Upper lobe of left lung (tissue), 6 donors: ENCODE data around the gene EYA4. TPM values are rescaled to one million over a fixed set of nuclear protein-coding genes. Genes with fewer than 3 reads are reported as not detected.
A peak's percentile ranks its signal among the peaks of the same experiment; 100 is the strongest.

Experiments
- ATAC-seq, 2 donors: fragments of 200-7000 bp; cut with Tn5 transposase; one replicate each; pipeline ENCODE4 v1.9.1; 2022; ENCODE audit warnings: mild to moderate bottlenecking in 2 of 2, moderate library complexity in 2 of 2; ENCODE audit not compliant: low FRiP score in 2 of 2
- DNase-seq, 2 donors: peaks; one replicate each; pipeline ENCODE4 v3.0.0-alpha.2; 2019 to 2020
- H3K27ac ChIP-seq, 4 donors: fragments of 200-600 bp; sonication (generic); one replicate each; pipeline ENCODE4 v1.5.1; 2016 to 2019
- H3K27me3 ChIP-seq, 4 donors: fragments of 200-600 bp; sonication (generic); one replicate each; pipeline ENCODE4 v1.5.1; 2017 to 2019
- H3K36me3 ChIP-seq, 4 donors: fragments of 200-600 bp; sonication (generic); one replicate each; pipeline ENCODE4 v1.5.1; 2016 to 2019
- H3K4me1 ChIP-seq, 4 donors: fragments of 200-600 bp; sonication (generic); one replicate each; pipeline ENCODE4 v1.5.1; 2018 to 2019
- H3K4me3 ChIP-seq, 4 donors: fragments of 200-600 bp; sonication (generic); one replicate each; pipeline ENCODE4 v1.5.1; 2017 to 2019; ENCODE audit warnings: mild to moderate bottlenecking in 2 of 4, moderate library complexity in 1 of 4
- H3K9me3 ChIP-seq, 4 donors: fragments of 200-600 bp; sonication (generic); one replicate each; pipeline ENCODE4 v1.5.1; 2018 to 2019
- EP300 ChIP-seq, 4 donors: sonication (generic); formaldehyde crosslinking; IDR thresholded peaks; one replicate each; pipeline ENCODE4 v1.5.1; 2017; ENCODE audit warnings: antibody characterized with exemption in 4 of 4, control low read depth in 2 of 4
- POLR2A ChIP-seq, 4 donors: fragments of 450-650 bp; IDR thresholded peaks; one replicate each; pipeline ENCODE4 v1.5.1; 2016 to 2017; ENCODE audit warnings: antibody characterized with exemption in 4 of 4, mild to moderate bottlenecking in 2 of 4
- POLR2AphosphoS5 ChIP-seq, 2 donors: sonication (generic); formaldehyde crosslinking; IDR thresholded peaks; one replicate each; pipeline ENCODE4 v1.5.1; 2017; ENCODE audit warnings: antibody characterized with exemption in 2 of 2
- WGBS, 2 donors: methylation state at CpG; one replicate each; pipeline ENCODE4 v1.1.5; 2017 to 2018; 5-methylcytosine and 5-hydroxymethylcytosine counted together
- total RNA-seq, 6 donors: library from RNA; depleted of rRNA in 4 of 6; stranded (reverse); fragments of >200 nt in 4 of 6; gene quantifications; one replicate each; pipeline versions ENCODE4 v1.1.0 to v1.2.1, GENCODE V29; 2016 to 2021
- TF ChIP-seq, protein P1 (sequence below), 6 experiments: fragments of 450-650 bp in 4 of 6; fragments of 200-600 bp in 2 of 6; sonication (generic) in 2 of 6; IDR thresholded peaks; one replicate each; pipeline ENCODE4 v1.5.1; 2016 to 2019; ENCODE audit warnings: antibody characterized with exemption in 6 of 6
- donor health status: DM: no; HTN: no; CAD: no; lungs with moderate emphysema.
- donor health status: DM: no; HTN: yes; CAD: no; lungs with severe emphysema.

The EYA4 gene
- total RNA-seq, 6 donors from 2014 or later: 1.0 to 8.9 (median 4.2) TPM

DNA sequence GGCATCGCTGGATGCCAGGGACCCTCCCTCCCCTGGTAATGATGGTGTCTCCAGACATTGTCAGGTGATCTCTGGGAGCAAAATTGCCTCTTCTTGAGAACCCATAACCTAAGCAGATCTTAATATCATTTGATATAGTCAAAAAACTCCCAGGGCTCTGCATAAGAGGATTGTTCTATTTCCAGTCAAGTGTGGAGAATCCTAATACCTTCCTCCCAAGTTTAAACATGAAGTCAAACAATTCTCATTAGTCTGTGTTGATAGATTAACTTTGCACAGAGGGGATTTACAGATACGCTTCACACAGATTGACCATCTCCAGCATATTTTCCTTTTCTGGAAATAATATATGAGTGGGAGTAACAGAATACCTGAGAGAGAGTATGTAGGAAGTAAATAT, 10.5 kb downstream of the EYA4 start:
- Histone ChIP-seq H3K27ac (no peak overlapping the region), H3K4me1 (no peaks in the 10 kb centered on the region), H3K9me3 (no peaks in the 10 kb centered on the region), H3K27me3 (no peaks in the 10 kb centered on the region), H3K36me3 (no peaks in the 10 kb centered on the region), H3K4me3 (no peak overlapping the region)
- ATAC-seq: no peak
- TF ChIP-seq EP300 (IDR thresholded peaks at IDR 0.05) (no peak), POLR2A (IDR thresholded peaks at IDR 0.05) (no peak), POLR2AphosphoS5 (IDR thresholded peaks at IDR 0.05) (no peak)
- TF ChIP-seq, protein P1, sequence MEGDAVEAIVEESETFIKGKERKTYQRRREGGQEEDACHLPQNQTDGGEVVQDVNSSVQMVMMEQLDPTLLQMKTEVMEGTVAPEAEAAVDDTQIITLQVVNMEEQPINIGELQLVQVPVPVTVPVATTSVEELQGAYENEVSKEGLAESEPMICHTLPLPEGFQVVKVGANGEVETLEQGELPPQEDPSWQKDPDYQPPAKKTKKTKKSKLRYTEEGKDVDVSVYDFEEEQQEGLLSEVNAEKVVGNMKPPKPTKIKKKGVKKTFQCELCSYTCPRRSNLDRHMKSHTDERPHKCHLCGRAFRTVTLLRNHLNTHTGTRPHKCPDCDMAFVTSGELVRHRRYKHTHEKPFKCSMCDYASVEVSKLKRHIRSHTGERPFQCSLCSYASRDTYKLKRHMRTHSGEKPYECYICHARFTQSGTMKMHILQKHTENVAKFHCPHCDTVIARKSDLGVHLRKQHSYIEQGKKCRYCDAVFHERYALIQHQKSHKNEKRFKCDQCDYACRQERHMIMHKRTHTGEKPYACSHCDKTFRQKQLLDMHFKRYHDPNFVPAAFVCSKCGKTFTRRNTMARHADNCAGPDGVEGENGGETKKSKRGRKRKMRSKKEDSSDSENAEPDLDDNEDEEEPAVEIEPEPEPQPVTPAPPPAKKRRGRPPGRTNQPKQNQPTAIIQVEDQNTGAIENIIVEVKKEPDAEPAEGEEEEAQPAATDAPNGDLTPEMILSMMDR (IDR thresholded peaks at IDR 0.05): no peak
- no peak for DNase-seq
- WGBS, 2 donors: 87 to 93% methylated on average over 2 of the region's 2 CpGs

DNA sequence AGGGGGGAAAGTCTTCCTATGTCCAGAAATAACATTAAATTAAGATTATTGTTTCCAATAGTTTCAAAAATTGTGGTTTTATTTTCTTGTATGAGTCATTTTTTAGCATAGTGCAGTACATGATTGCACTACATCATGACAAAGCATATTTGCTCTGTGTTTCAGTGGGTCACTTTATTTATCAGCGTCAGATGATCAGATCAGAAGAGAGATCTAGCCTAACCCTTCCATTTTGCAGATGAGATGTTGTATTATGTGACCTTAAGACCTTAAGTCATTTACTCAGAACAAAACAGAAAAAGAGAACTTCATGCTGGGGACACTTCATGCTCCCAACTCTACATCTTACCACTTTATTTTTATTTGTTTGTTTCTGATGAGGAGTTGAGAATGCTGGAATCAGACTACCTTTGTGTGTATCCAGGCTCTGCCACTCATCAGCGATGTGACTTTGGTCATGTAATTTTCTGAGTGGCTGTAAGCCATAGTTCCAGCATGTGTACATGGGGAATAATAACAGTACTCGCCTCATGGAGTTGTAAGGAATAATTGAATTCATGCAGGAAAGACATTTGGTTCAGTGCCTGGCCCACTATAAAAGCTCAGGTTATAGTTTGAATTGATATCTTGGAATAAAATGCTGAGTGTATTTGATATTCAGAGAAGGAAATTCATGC, 13.5 kb downstream of the EYA4 start:
- H3K27ac ChIP-seq: no peak overlapping the region
- H3K4me3 ChIP-seq: no peak overlapping the region
- H3K36me3 ChIP-seq: no peaks in the 10 kb centered on the region
- no peak for TF ChIP-seq POLR2AphosphoS5 (IDR thresholded peaks at IDR 0.05)
- TF ChIP-seq, protein P1 (IDR thresholded peaks at IDR 0.05): no peak
- TF ChIP-seq EP300 (IDR thresholded peaks at IDR 0.05): no peak
- TF ChIP-seq POLR2A (IDR thresholded peaks at IDR 0.05): no peak
- 71 to 75% methylated on average over 3 of the region's 3 CpGs for WGBS, 2 donors
- DNase-seq (no peak), ATAC-seq (peak in 1 of 2 donors; percentile 41)
- no peaks in the 10 kb centered on the region for H3K27me3 ChIP-seq
- H3K4me1 ChIP-seq: no peaks in the 10 kb centered on the region
- no peaks in the 10 kb centered on the region for H3K9me3 ChIP-seq

DNA sequence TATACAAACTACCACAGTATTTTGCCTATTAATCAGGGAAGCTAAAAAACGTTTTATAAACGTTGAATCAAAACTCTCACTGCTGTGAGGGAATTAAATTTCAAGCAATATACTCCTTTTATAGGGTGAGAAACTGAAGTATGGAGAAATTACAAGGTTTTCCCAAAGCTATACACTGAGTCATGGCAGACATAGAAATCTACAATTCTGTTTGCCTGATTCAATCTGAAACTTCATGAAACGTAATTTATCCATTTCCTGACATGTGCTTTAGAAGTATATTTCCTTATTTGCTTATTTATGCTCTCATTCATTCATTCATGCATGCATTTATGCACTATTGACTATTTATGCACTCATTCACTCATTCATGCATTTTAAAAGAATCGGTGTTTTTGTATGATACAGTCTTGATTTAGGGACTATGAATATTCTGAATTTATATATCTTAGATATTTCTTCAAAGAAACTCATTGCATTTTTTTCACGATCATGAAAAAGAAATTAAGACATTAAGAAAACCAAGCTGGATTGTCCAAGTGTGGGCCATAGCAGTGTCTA, 16.5 kb downstream of the EYA4 start:
- 52 to 77% methylated on average over 5 of the region's 5 CpGs for WGBS, 2 donors

DNA sequence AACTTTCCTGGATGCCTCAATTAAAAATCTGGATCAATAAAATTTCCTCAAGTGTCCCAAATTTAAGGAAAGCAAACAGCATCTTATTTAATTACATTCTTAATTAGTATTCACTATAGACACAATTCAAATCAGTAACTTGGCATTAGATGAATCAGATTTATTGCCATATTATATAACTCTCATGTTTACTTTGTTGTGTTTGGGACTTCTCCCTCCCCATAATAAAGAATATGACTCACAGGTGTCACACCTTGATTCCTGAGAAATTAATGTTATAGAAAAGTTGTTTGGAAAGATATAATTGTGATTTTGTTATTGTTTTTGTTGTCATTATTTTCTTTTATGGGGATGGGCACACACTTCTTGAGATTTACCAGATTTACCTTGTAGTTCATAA, 18.4 kb downstream of the EYA4 start:
- Histone ChIP-seq H3K27me3 (no peaks in the 10 kb centered on the region), H3K36me3 (no peaks in the 10 kb centered on the region), H3K27ac (no peak overlapping the region), H3K4me1 (no peaks in the 10 kb centered on the region), H3K4me3 (no peak overlapping the region), H3K9me3 (no peaks in the 10 kb centered on the region)
- ATAC-seq: no peak
- TF ChIP-seq, protein P1 (IDR thresholded peaks at IDR 0.05): no peak
- TF ChIP-seq POLR2AphosphoS5 (IDR thresholded peaks at IDR 0.05): no peak
- TF ChIP-seq POLR2A (IDR thresholded peaks at IDR 0.05): no peak
- no peak for TF ChIP-seq EP300 (IDR thresholded peaks at IDR 0.05)
- DNase-seq: no peak

More for the DNA sequence above, 16.5 kb downstream of the EYA4 start:
- Histone ChIP-seq H3K36me3 (no peaks in the 10 kb centered on the region), H3K4me3 (no peak overlapping the region), H3K9me3 (no peaks in the 10 kb centered on the region), H3K4me1 (no peaks in the 10 kb centered on the region), H3K27me3 (no peaks in the 10 kb centered on the region), H3K27ac (no peak overlapping the region)
- DNase-seq: no peak
- TF ChIP-seq, protein P1 (IDR thresholded peaks at IDR 0.05): no peak
- TF ChIP-seq POLR2A (IDR thresholded peaks at IDR 0.05): no peak
- no peak for TF ChIP-seq EP300 (IDR thresholded peaks at IDR 0.05)
- no peak for TF ChIP-seq POLR2AphosphoS5 (IDR thresholded peaks at IDR 0.05)
- no peak for ATAC-seq

DNA sequence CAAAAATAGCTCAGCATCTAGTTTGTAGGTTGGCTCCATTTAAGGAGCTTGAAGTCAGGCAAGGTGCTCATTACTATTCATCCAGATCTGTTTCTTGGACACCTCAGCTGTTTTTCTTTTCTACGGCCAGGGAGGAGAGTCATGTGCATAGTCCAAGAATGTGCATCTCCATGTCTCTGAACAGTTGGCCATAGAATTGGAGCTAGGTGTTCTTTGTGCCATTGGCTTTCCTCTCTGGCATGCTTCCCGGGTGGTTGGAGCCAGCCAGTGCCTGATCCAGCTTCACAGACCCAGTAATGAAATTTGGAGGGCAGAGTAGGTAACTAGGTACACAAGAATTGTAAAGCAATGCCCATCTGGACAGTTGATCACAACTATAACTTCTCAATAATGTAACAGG, 21.6 kb downstream of the EYA4 start:
- H3K4me1 ChIP-seq: no peaks in the 10 kb centered on the region
- no peaks in the 10 kb centered on the region for H3K27me3 ChIP-seq
- WGBS, 2 donors: 83 to 93% methylated on average over 2 of the region's 2 CpGs
- H3K27ac ChIP-seq: no peak overlapping the region
- H3K4me3 ChIP-seq: no peak overlapping the region
- no peaks in the 10 kb centered on the region for H3K36me3 ChIP-seq
- no peak for DNase-seq
- no peak for ATAC-seq
- TF ChIP-seq POLR2A (IDR thresholded peaks at IDR 0.05) (no peak), EP300 (IDR thresholded peaks at IDR 0.05) (no peak), POLR2AphosphoS5 (IDR thresholded peaks at IDR 0.05) (no peak)
- TF ChIP-seq, protein P1 (IDR thresholded peaks at IDR 0.05): no peak
- no peaks in the 10 kb centered on the region for H3K9me3 ChIP-seq
